ENCODE results near the gene CIDEA.

- TF ChIP-seq CTCF (IDR thresholded peaks at IDR 0.05; ENCODE audit: insufficient read depth, low read length, poor library complexity, severe bottlenecking) (no peak), EZH2phosphoT487 (conservative IDR thresholded peaks at IDR 0.05; ENCODE audit: low read length) (no peak)
Measured at GRCh38 chr18:12283256-12283655, 29.1 kb downstream of the CIDEA start.

Data from SU-DHL-6 (cell line).